BE2C (cell line): ENCODE data around the gene NCMAP.
"Not testable (repeated sequence)": the region's sequence is repeated elsewhere in the genome, so short reads cannot be mapped to it uniquely, and the experiment has no call there.

Experiments used
- DNase-seq: peaks from one replicate; pipeline ENCODE4 v3.0.0-alpha.2; 2020
- H3K27me3 ChIP-seq: fragments of 250-450 bp; sonication (Bioruptor Pico); 2 replicates; pipeline ENCODE4 v1.5.1; 2020; ENCODE audit warnings: mild to moderate bottlenecking
- H3K36me3 ChIP-seq: fragments of 250-450 bp; sonication (Bioruptor Pico); 2 replicates; pipeline ENCODE4 v1.5.1; 2020; ENCODE audit warnings: mild to moderate bottlenecking
- H3K4me1 ChIP-seq: fragments of 250-450 bp; sonication (Bioruptor Pico); 2 replicates; pipeline ENCODE4 v1.5.1; 2020
- H3K4me3 ChIP-seq: 2 replicates; pipeline ENCODE4 v1.5.1; 2011; ENCODE audit warnings: low read depth, low read length
- H3K9me3 ChIP-seq: fragments of 250-450 bp; sonication (Bioruptor Pico); 2 replicates; pipeline ENCODE4 v1.5.1; 2020
- TF ChIP-seq, protein P1 (sequence below): IDR thresholded peaks from 2 replicates; pipeline ENCODE4 v1.5.1; 2012; ENCODE audit warnings: mild to moderate bottlenecking, low read depth, low read length

NCMAP gene

GRCh38 chr1:24540906-24541710, 14.8 kb upstream of the NCMAP start:
- H3K27me3 ChIP-seq, result no peaks in the 10 kb centered on the region
- H3K4me1 ChIP-seq, result no peaks in the 10 kb centered on the region
- no peaks in the 10 kb centered on the region for H3K36me3 ChIP-seq
- TF ChIP-seq, protein P1, sequence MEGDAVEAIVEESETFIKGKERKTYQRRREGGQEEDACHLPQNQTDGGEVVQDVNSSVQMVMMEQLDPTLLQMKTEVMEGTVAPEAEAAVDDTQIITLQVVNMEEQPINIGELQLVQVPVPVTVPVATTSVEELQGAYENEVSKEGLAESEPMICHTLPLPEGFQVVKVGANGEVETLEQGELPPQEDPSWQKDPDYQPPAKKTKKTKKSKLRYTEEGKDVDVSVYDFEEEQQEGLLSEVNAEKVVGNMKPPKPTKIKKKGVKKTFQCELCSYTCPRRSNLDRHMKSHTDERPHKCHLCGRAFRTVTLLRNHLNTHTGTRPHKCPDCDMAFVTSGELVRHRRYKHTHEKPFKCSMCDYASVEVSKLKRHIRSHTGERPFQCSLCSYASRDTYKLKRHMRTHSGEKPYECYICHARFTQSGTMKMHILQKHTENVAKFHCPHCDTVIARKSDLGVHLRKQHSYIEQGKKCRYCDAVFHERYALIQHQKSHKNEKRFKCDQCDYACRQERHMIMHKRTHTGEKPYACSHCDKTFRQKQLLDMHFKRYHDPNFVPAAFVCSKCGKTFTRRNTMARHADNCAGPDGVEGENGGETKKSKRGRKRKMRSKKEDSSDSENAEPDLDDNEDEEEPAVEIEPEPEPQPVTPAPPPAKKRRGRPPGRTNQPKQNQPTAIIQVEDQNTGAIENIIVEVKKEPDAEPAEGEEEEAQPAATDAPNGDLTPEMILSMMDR, result no peak
- DNase-seq, result no peak
- no peaks in the 10 kb centered on the region for H3K9me3 ChIP-seq
- no peak overlapping the region for H3K4me3 ChIP-seq

DNA sequence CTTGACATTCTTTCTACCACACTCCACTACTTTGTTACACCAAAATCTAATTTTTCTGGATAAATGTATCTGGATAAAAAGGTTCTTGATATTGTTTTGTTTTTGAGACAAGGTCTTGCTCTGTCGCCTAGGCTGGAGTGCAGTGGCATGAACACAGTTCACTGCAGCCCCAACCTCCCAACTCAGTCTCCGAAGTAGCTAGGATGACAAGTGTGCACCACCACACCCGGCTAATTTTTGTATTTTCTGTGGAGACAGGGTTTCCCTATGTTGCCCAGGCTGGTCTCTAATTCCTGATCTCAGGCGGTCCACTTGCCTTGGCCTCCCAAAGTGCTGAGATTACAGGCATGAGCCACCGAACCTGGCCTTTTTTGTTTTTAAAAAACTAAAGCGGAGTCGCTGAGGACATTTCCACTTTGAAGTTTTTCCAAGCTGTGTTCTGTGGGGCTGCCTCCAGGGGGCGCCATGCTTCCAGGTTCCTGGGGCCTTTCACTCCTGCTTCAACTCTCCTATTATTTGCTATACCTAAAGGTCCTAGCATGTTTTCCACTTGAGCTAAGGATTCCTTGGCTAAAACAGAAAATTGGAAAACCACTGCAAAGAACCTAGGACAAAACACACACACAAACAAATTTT, 14.1 kb upstream of the NCMAP start:
- Histone ChIP-seq H3K36me3 (no peaks in the 10 kb centered on the region), H3K4me1 (no peaks in the 10 kb centered on the region), H3K27me3 (no peaks in the 10 kb centered on the region), H3K4me3 (no peak overlapping the region), H3K9me3 (no peaks in the 10 kb centered on the region)
- TF ChIP-seq, protein P1, result peak; percentile 38
- no peak for DNase-seq

GRCh38 chr1:24544239-24544638, 11.6 kb upstream of the NCMAP start:
- H3K4me3 ChIP-seq, result no peak overlapping the region
- DNase-seq, result no peak
- H3K9me3 ChIP-seq, result no peaks in the 10 kb centered on the region
- H3K4me1 ChIP-seq, result no peaks in the 10 kb centered on the region
- TF ChIP-seq, protein P1, result no peak
- no peaks in the 10 kb centered on the region for H3K36me3 ChIP-seq
- no peaks in the 10 kb centered on the region for H3K27me3 ChIP-seq

- no peak for DNase-seq
- Histone ChIP-seq H3K4me3 (no peak overlapping the region), H3K4me1 (no peaks in the 10 kb centered on the region), H3K36me3 (no peaks in the 10 kb centered on the region), H3K27me3 (no peaks in the 10 kb centered on the region), H3K9me3 (no peaks in the 10 kb centered on the region)
- TF ChIP-seq, protein P1, result no peak
These were observed 10.2 kb upstream of the NCMAP start for GRCh38 chr1:24545662-24546061.

- H3K4me1 ChIP-seq, result no peaks in the 10 kb centered on the region
- no peak for DNase-seq
- H3K27me3 ChIP-seq, result no peaks in the 10 kb centered on the region
- H3K4me3 ChIP-seq, result no peak overlapping the region
- H3K9me3 ChIP-seq, result no peaks in the 10 kb centered on the region
- TF ChIP-seq, protein P1, result no peak
- no peaks in the 10 kb centered on the region for H3K36me3 ChIP-seq
These were observed 8.7 kb upstream of the NCMAP start for GRCh38 chr1:24547195-24547594.

- H3K4me1 ChIP-seq, result no peaks in the 10 kb centered on the region
- no peaks in the 10 kb centered on the region for H3K27me3 ChIP-seq
- DNase-seq, result no peak
- H3K4me3 ChIP-seq, result no peak overlapping the region
- no peaks in the 10 kb centered on the region for H3K36me3 ChIP-seq
- H3K9me3 ChIP-seq, result no peaks in the 10 kb centered on the region
- TF ChIP-seq, protein P1, result no peak
These were observed 7.8 kb upstream of the NCMAP start for GRCh38 chr1:24548070-24548469.

- H3K27me3 ChIP-seq, H3K36me3 ChIP-seq, H3K9me3 ChIP-seq, DNase-seq, H3K4me1 ChIP-seq, H3K4me3 ChIP-seq: not testable (repeated sequence)
These were observed 6.7 kb upstream of the NCMAP start for GRCh38 chr1:24549210-24549609.
